Neural crest cell (in vitro differentiated cells): Measurements from ENCODE around the gene UQCC2. TPM values are rescaled to one million over a fixed set of nuclear protein-coding genes. Genes with fewer than 3 reads are reported as not detected.

ENCODE experiments used
- DNase-seq: peaks from one replicate; pipeline ENCODE4 v3.0.0; 2021; ENCODE audit warnings: low read depth, mixed read lengths, low spot score
- H3K27ac Mint-ChIP-seq: one replicate; pipeline ENCODE4 v1.8.0; 2021; ENCODE audit warnings: mild to moderate bottlenecking, mixed read lengths; ENCODE audit not compliant: unreplicated experiment
- H3K27me3 Mint-ChIP-seq: 2 replicates; pipeline ENCODE4 v1.8.0; 2021; ENCODE audit warnings: low read depth, mild to moderate bottlenecking, mixed read lengths
- H3K36me3 Mint-ChIP-seq: 2 replicates; pipeline ENCODE4 v1.8.0; 2021; ENCODE audit warnings: low read depth, mild to moderate bottlenecking, mixed read lengths
- H3K4me1 Mint-ChIP-seq: 2 replicates; pipeline ENCODE4 v1.8.0; 2021; ENCODE audit warnings: mixed read lengths
- H3K4me3 Mint-ChIP-seq: one replicate; pipeline ENCODE4 v1.8.0; 2021; ENCODE audit warnings: mild to moderate bottlenecking, mixed read lengths
- H3K9me3 Mint-ChIP-seq: 2 replicates; pipeline ENCODE4 v1.8.0; 2021; ENCODE audit warnings: mixed read lengths
- CTCF ChIP-seq: fragments of 200-600 bp; sonication (generic); conservative IDR thresholded peaks from 2 replicates; pipeline ENCODE4 v1.5.0; 2021; ENCODE audit warnings: antibody characterized with exemption, mild to moderate bottlenecking
- total RNA-seq: library from RNA; stranded (reverse); gene quantifications from 2 replicates; pipeline ENCODE4 v1.2.1, GENCODE V29; 2021

UQCC2 gene
- total RNA-seq, 1 donor from 2014 or later: 116 TPM

- no peak for DNase-seq
- Mint-ChIP-seq H3K27me3 (no peaks in the 10 kb centered on the region), H3K9me3 (no peaks in the 10 kb centered on the region), H3K36me3 (no peaks in the 10 kb centered on the region), H3K4me1 (peaks cover 27% of the 10 kb centered on the region), H3K27ac (no peak overlapping the region), H3K4me3 (no peak overlapping the region)
- no peak for TF ChIP-seq CTCF
Measured at GRCh38 chr6:33750244-33750991, 38.9 kb upstream of the UQCC2 start.

GRCh38 chr6:33749401-33749800 lies 37.9 kb upstream of the UQCC2 start:
- H3K27me3 Mint-ChIP-seq: no peaks in the 10 kb centered on the region
- no peaks in the 10 kb centered on the region for H3K9me3 Mint-ChIP-seq
- no peak for TF ChIP-seq CTCF
- H3K4me1 Mint-ChIP-seq: peaks cover 35% of the 10 kb centered on the region
- DNase-seq: no peak
- no peak overlapping the region for H3K27ac Mint-ChIP-seq
- H3K36me3 Mint-ChIP-seq: no peaks in the 10 kb centered on the region
- H3K4me3 Mint-ChIP-seq: no peak overlapping the region

GRCh38 chr6:33748841-33749240 lies 37.3 kb upstream of the UQCC2 start:
- H3K4me3 Mint-ChIP-seq: no peak overlapping the region
- H3K9me3 Mint-ChIP-seq: no peaks in the 10 kb centered on the region
- DNase-seq: no peak
- no peaks in the 10 kb centered on the region for H3K36me3 Mint-ChIP-seq
- no peak overlapping the region for H3K27ac Mint-ChIP-seq
- H3K4me1 Mint-ChIP-seq: peaks cover 40% of the 10 kb centered on the region
- TF ChIP-seq CTCF: no peak
- H3K27me3 Mint-ChIP-seq: no peaks in the 10 kb centered on the region

- H3K4me3 Mint-ChIP-seq: no peak overlapping the region
- no peaks in the 10 kb centered on the region for H3K36me3 Mint-ChIP-seq
- no peak for TF ChIP-seq CTCF
- H3K27ac Mint-ChIP-seq: peak overlapping the region; percentile 27
- H3K27me3 Mint-ChIP-seq: no peaks in the 10 kb centered on the region
- H3K4me1 Mint-ChIP-seq: peaks cover 40% of the 10 kb centered on the region
- no peak for DNase-seq
- H3K9me3 Mint-ChIP-seq: no peaks in the 10 kb centered on the region
Measured at GRCh38 chr6:33747823-33748222, 36.3 kb upstream of the UQCC2 start.

GRCh38 chr6:33746651-33747100 lies 35.2 kb upstream of the UQCC2 start, which contains the start of gene IP6K3:
IP6K3 (minus strand) TSS chr6:33746905; CDS start chr6:33735476, 11,429 bp downstream.
- TF ChIP-seq CTCF: no peak
- H3K4me1 Mint-ChIP-seq: peaks cover 36% of the 10 kb centered on the region
- H3K27ac Mint-ChIP-seq: peak within 1 kb of the TSS; percentile 27
- H3K4me3 Mint-ChIP-seq: peak within 1 kb of the TSS; percentile 48
- H3K36me3 Mint-ChIP-seq: no peaks in the 10 kb centered on the region
- DNase-seq: no peak
- no peaks in the 10 kb centered on the region for H3K9me3 Mint-ChIP-seq
- no peaks in the 10 kb centered on the region for H3K27me3 Mint-ChIP-seq
